ENCODE measurements around the gene NNAT.
A peak's percentile ranks its signal among the peaks of the same experiment; 100 is the strongest.
"Not testable (repeated sequence)": the region's sequence is repeated elsewhere in the genome, so short reads cannot be mapped to it uniquely, and the experiment has no call there.

Gene NNAT

GRCh38 chr20:37521061-37521771 is at the start of gene NNAT:
Gene NNAT, plus strand, starts transcription at chr20:37521250. Its CDS starts 82 bp downstream, at chr20:37521332.
- DNase-seq, result no peak

- no peak for DNase-seq
These were observed 49.3 kb upstream of the NNAT start for GRCh38 chr20:37471741-37472235.

GRCh38 chr20:37472435-37472834 is 48.6 kb upstream of the NNAT start:
- not testable (repeated sequence) for DNase-seq

GRCh38 chr20:37473249-37474000 is 47.6 kb upstream of the NNAT start:
- no peak for DNase-seq

GRCh38 chr20:37474386-37474785 is 46.7 kb upstream of the NNAT start:
- no peak for DNase-seq

GRCh38 chr20:37475252-37475651 is 45.8 kb upstream of the NNAT start:
- no peak for DNase-seq

GRCh38 chr20:37477041-37477440 is 44.0 kb upstream of the NNAT start:
- DNase-seq, result no peak

GRCh38 chr20:37479266-37479665 is 41.8 kb upstream of the NNAT start:
- DNase-seq, result no peak

- no peak for DNase-seq
These were observed 40.9 kb upstream of the NNAT start for GRCh38 chr20:37479925-37480691.

GRCh38 chr20:37480919-37481318 is 40.1 kb upstream of the NNAT start:
- DNase-seq, result no peak

- DNase-seq, result no peak
These were observed 39.4 kb upstream of the NNAT start for GRCh38 chr20:37481610-37482009.

GRCh38 chr20:37484331-37484730 is 36.7 kb upstream of the NNAT start:
- DNase-seq, result no peak

- DNase-seq, result not testable (repeated sequence)
These were observed 34.8 kb upstream of the NNAT start for GRCh38 chr20:37486209-37486608.

- DNase-seq, result no peak
These were observed 30.2 kb upstream of the NNAT start for GRCh38 chr20:37490663-37491350.

- DNase-seq, result no peak
These were observed 28.9 kb upstream of the NNAT start for GRCh38 chr20:37492096-37492625.

GRCh38 chr20:37492945-37493344 is 28.1 kb upstream of the NNAT start:
- no peak for DNase-seq

GRCh38 chr20:37494301-37494700 is 26.7 kb upstream of the NNAT start:
- no peak for DNase-seq

GRCh38 chr20:37494796-37495195 is 26.3 kb upstream of the NNAT start:
- DNase-seq, result no peak

- DNase-seq, result no peak
These were observed 22.9 kb upstream of the NNAT start for GRCh38 chr20:37498066-37498665.

GRCh38 chr20:37500311-37500710 is 20.7 kb upstream of the NNAT start:
- DNase-seq, result peak; percentile 53

GRCh38 chr20:37501940-37502339 is 19.1 kb upstream of the NNAT start:
- DNase-seq, result peak; percentile 31

- DNase-seq, result no peak
These were observed 18.4 kb upstream of the NNAT start for GRCh38 chr20:37502654-37503053.

Measured in NCI-H748 treated with DMSO at 0.1 percent for 48 hours (cell line).